ENCODE data around the gene CLEC16A.

DNA sequence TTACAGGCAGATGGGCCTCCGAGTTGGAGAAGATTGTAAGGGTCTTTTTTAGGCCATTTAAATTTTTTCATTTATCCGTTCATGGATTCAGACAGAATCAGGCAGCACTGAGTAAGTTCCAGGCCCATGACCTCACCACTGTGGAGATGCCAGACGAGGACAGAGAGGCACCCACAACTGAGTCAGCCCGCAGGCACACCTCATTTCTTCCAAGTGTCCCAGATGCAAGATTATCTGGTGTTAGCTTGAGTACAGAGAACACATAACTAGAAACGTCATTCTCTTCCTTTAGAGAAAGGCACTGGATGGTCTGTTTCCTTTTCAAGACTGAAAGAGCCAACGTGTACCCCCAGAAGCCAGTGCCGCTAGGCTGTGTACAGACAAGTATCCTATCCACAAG is 16.9 kb downstream of the CLEC16A start:
- TF ChIP-seq, protein P1, sequence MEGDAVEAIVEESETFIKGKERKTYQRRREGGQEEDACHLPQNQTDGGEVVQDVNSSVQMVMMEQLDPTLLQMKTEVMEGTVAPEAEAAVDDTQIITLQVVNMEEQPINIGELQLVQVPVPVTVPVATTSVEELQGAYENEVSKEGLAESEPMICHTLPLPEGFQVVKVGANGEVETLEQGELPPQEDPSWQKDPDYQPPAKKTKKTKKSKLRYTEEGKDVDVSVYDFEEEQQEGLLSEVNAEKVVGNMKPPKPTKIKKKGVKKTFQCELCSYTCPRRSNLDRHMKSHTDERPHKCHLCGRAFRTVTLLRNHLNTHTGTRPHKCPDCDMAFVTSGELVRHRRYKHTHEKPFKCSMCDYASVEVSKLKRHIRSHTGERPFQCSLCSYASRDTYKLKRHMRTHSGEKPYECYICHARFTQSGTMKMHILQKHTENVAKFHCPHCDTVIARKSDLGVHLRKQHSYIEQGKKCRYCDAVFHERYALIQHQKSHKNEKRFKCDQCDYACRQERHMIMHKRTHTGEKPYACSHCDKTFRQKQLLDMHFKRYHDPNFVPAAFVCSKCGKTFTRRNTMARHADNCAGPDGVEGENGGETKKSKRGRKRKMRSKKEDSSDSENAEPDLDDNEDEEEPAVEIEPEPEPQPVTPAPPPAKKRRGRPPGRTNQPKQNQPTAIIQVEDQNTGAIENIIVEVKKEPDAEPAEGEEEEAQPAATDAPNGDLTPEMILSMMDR (IDR thresholded peaks at IDR 0.05), result no peak
- TF ChIP-seq POLR2A (IDR thresholded peaks at IDR 0.05), result no peak
